ENCODE data around the gene WDR37.
A peak's percentile ranks its signal among the peaks of the same experiment; 100 is the strongest.

Gene WDR37

GRCh38 chr10:1083581-1083980, 27.4 kb downstream of the WDR37 start:
- ChIA-PET CTCF (no interaction called here), POLR2A (no interaction called here)
- H3K27ac ChIP-seq (ENCODE audit: extremely low read depth, low read depth, low read length): no peak overlapping the region
- TF ChIP-seq AEBP2 (tag by site-specific recombination; IDR thresholded peaks at IDR 0.05; ENCODE audit: borderline replicate concordance): no peak
- no peak for TF ChIP-seq ZFP37 (tag by site-specific recombination; IDR thresholded peaks at IDR 0.05)
- no peak for TF ChIP-seq ZNF391 (tag by site-specific recombination; IDR thresholded peaks at IDR 0.05; ENCODE audit: borderline replicate concordance, low read depth)
- TF ChIP-seq REST (tag by site-specific recombination; IDR thresholded peaks at IDR 0.05): no peak
- no peak for TF ChIP-seq BCL11A (tag by site-specific recombination; IDR thresholded peaks at IDR 0.05; ENCODE audit: low read depth)
- no peak for TF ChIP-seq ZNF146 (tag by site-specific recombination; IDR thresholded peaks at IDR 0.05)
- no peak for TF ChIP-seq ZNF704 (tag by site-specific recombination; IDR thresholded peaks at IDR 0.05)
- no peaks in the 10 kb centered on the region; the same call in 1 of the 2 replicates for H3K4me1 ChIP-seq (ENCODE audit: control insufficient read depth, insufficient read depth, low read length)
- H3K36me3 ChIP-seq (ENCODE audit: control insufficient read depth in 2 of 2, insufficient read depth in 1 of 2, low read length in 2 of 2): peaks cover 21 to 81% of the 10 kb centered on the region in 2 experiments
- H3K4me3 ChIP-seq (ENCODE audit: low read depth, low read length): no peak overlapping the region
- no peaks in the 10 kb centered on the region for H3K9me3 ChIP-seq (ENCODE audit: control insufficient read depth, insufficient read depth, low read depth, low read length)

- POLR2A ChIA-PET: no interaction called here
- CTCF ChIA-PET: no interaction called here
- no peak overlapping the region for H3K4me3 ChIP-seq (ENCODE audit: low read depth, low read length)
- H3K9me3 ChIP-seq (ENCODE audit: control insufficient read depth, insufficient read depth, low read depth, low read length): no peaks in the 10 kb centered on the region
- TF ChIP-seq ZBTB44 (tag by site-specific recombination; IDR thresholded peaks at IDR 0.05): 0 out of 2 replicates have a peak, but pooled peaks have one; percentile 16
- no peak for TF ChIP-seq GLIS2 (tag by site-specific recombination; IDR thresholded peaks at IDR 0.05)
- TF ChIP-seq KLF17 (tag by site-specific recombination; IDR thresholded peaks at IDR 0.05): no peak
- TF ChIP-seq BCL6B (tag by site-specific recombination; IDR thresholded peaks at IDR 0.05): no peak
- TF ChIP-seq ZNF335 (tag by site-specific recombination; conservative IDR thresholded peaks at IDR 0.05): no peak
- TF ChIP-seq ZNF138 (tag by site-specific recombination; IDR thresholded peaks at IDR 0.05; ENCODE audit: borderline replicate concordance): no peak
- TF ChIP-seq ZNF561 (tag by site-specific recombination; IDR thresholded peaks at IDR 0.05; ENCODE audit: borderline replicate concordance): no peak
- TF ChIP-seq ZNF596 (tag by site-specific recombination; IDR thresholded peaks at IDR 0.05): no peak
- no peak for TF ChIP-seq ZNF704 (tag by site-specific recombination; IDR thresholded peaks at IDR 0.05)
- H3K36me3 ChIP-seq (ENCODE audit: control insufficient read depth in 2 of 2, insufficient read depth in 1 of 2, low read length in 2 of 2): peaks cover 15 to 75% of the 10 kb centered on the region in 2 experiments
- H3K27ac ChIP-seq (ENCODE audit: extremely low read depth, low read depth, low read length): no peak overlapping the region
- H3K4me1 ChIP-seq (ENCODE audit: control insufficient read depth, insufficient read depth, low read length): no peaks in the 10 kb centered on the region; the same call in 1 of the 2 replicates
Observed at GRCh38 chr10:1084011-1084950, 28.1 kb downstream of the WDR37 start.

Data from HEK293 (cell line).